GM19438 (cell line): ENCODE results near the gene ERI2.
"Not testable (repeated sequence)": the region's sequence is repeated elsewhere in the genome, so short reads cannot be mapped to it uniquely, and the experiment has no call there.

Experiments
- ATAC-seq: cut with Tn5 transposase; IDR thresholded peaks from one replicate; pipeline ENCODE4 v1.9.1; 2021; ENCODE audit warnings: low read depth; ENCODE audit not compliant: unreplicated experiment

The ERI2 gene

GRCh38 chr16:20818929-20819585 lies 12.8 kb upstream of the ERI2 start:
- no peak for ATAC-seq

- ATAC-seq: no peak
Measured at GRCh38 chr16:20814784-20815183, 8.5 kb upstream of the ERI2 start.

- no peak for ATAC-seq
Measured at GRCh38 chr16:20812510-20812909, 6.2 kb upstream of the ERI2 start.

GRCh38 chr16:20811889-20812439 lies 5.7 kb upstream of the ERI2 start:
- ATAC-seq: no peak

GRCh38 chr16:20807862-20808261 lies 1.6 kb upstream of the ERI2 start:
- ATAC-seq: no peak

GRCh38 chr16:20805684-20806167 lies 546 bp downstream of the ERI2 start:
- not testable (repeated sequence) for ATAC-seq

GRCh38 chr16:20803561-20804214 lies 2.6 kb downstream of the ERI2 start:
- no peak for ATAC-seq

- ATAC-seq: no peak
Measured at GRCh38 chr16:20803192-20803560, 3.1 kb downstream of the ERI2 start.

GRCh38 chr16:20801278-20801677 lies 5.0 kb downstream of the ERI2 start:
- ATAC-seq: no peak

GRCh38 chr16:20799599-20799998 lies 6.7 kb downstream of the ERI2 start:
- no peak for ATAC-seq

GRCh38 chr16:20798364-20798763 lies 7.9 kb downstream of the ERI2 start:
- no peak for ATAC-seq

- no peak for ATAC-seq
Measured at GRCh38 chr16:20791923-20792612, 14.2 kb downstream of the ERI2 start.

- ATAC-seq: no peak
Measured at GRCh38 chr16:20789130-20789529, 17.1 kb downstream of the ERI2 start.

GRCh38 chr16:20784204-20784603 lies 22.1 kb downstream of the ERI2 start:
- no peak for ATAC-seq

- ATAC-seq: no peak
Measured at GRCh38 chr16:20782470-20782869, 23.8 kb downstream of the ERI2 start.

GRCh38 chr16:20781697-20782096 lies 24.6 kb downstream of the ERI2 start:
- no peak for ATAC-seq

GRCh38 chr16:20774703-20775362 lies 31.4 kb downstream of the ERI2 start:
- ATAC-seq: no peak

GRCh38 chr16:20773679-20774078 lies 32.6 kb downstream of the ERI2 start:
- ATAC-seq: no peak

- ATAC-seq: no peak
Measured at GRCh38 chr16:20768818-20769217, 37.5 kb downstream of the ERI2 start.

GRCh38 chr16:20768121-20768520 lies 38.2 kb downstream of the ERI2 start:
- ATAC-seq: no peak

- no peak for ATAC-seq
Measured at GRCh38 chr16:20767577-20767976, 38.7 kb downstream of the ERI2 start.
